H9 (cell line): ENCODE results near the gene GLCE. TPM values are rescaled to one million over a fixed set of nuclear protein-coding genes. Genes with fewer than 3 reads are reported as not detected.

Experiments used
- DNase-seq: peaks from one replicate; pipeline ENCODE4 v3.0.0-alpha.2; 2017
- H2AFZ ChIP-seq: one replicate; pipeline ENCODE4 v1.6.1; 2013; ENCODE audit warnings: mild to moderate bottlenecking, low read length, control low read depth, moderate library complexity
- H2AK5ac ChIP-seq: 2 replicates; pipeline ENCODE4 v1.6.1; 2013; ENCODE audit warnings: low read length, control low read depth, mixed read lengths; ENCODE audit not compliant: insufficient read length
- H2BK120ac ChIP-seq: one replicate; pipeline ENCODE4 v1.6.1; 2013; ENCODE audit warnings: low read depth, mild to moderate bottlenecking, low read length, control low read depth, inconsistent platforms; ENCODE audit not compliant: poor library complexity, severe bottlenecking
- H2BK12ac ChIP-seq: 2 replicates; pipeline ENCODE4 v1.6.1; 2013; ENCODE audit warnings: low read length, control low read depth, mixed read lengths, low read depth; ENCODE audit not compliant: insufficient read length
- H2BK15ac ChIP-seq: 2 replicates; pipeline ENCODE4 v1.6.1; 2013; ENCODE audit warnings: low read depth, low read length, control low read depth
- H2BK20ac ChIP-seq: one replicate; pipeline ENCODE4 v1.6.1; 2013; ENCODE audit warnings: low read depth, mild to moderate bottlenecking, low read length, control low read depth, inconsistent platforms; ENCODE audit not compliant: poor library complexity, severe bottlenecking
- H2BK5ac ChIP-seq: 2 replicates; pipeline ENCODE4 v1.6.1; 2013; ENCODE audit warnings: low read length, control low read depth, mixed read lengths; ENCODE audit not compliant: insufficient read length
- H3K14ac ChIP-seq: 2 replicates; pipeline ENCODE4 v1.6.1; 2013; ENCODE audit warnings: low read length, control low read depth; ENCODE audit not compliant: insufficient read depth
- H3K18ac ChIP-seq: 2 replicates; pipeline ENCODE4 v1.6.1; 2013; ENCODE audit warnings: low read depth, mild to moderate bottlenecking, mixed read lengths, low read length, control low read depth; ENCODE audit not compliant: insufficient read length
- H3K23ac ChIP-seq: 2 replicates; pipeline ENCODE4 v1.6.1; 2013; ENCODE audit warnings: low read length, control low read depth, mixed read lengths, low read depth; ENCODE audit not compliant: insufficient read length
- H3K23me2 ChIP-seq: 2 replicates; pipeline ENCODE4 v1.6.1; 2013; ENCODE audit warnings: low read depth, mild to moderate bottlenecking, mixed read lengths, low read length, control low read depth; ENCODE audit not compliant: insufficient read length, poor library complexity, severe bottlenecking
- H3K27ac ChIP-seq: 2 replicates; pipeline ENCODE4 v1.5.1; 2013; ENCODE audit warnings: low read length, control low read depth, mixed read lengths, low read depth; ENCODE audit not compliant: insufficient read length
- H3K27me3 ChIP-seq: 2 replicates; pipeline ENCODE4 v1.6.1; 2013; ENCODE audit warnings: low read length, control low read depth, inconsistent platforms; ENCODE audit not compliant: insufficient read depth
- H3K4ac ChIP-seq: 2 replicates; pipeline ENCODE4 v1.6.1; 2013; ENCODE audit warnings: low read depth, mild to moderate bottlenecking, control low read depth, inconsistent platforms, low read length, moderate library complexity
- H3K4me1 ChIP-seq: 2 replicates; pipeline ENCODE4 v1.6.1; 2013; ENCODE audit warnings: low read length, control low read depth, inconsistent platforms; ENCODE audit not compliant: insufficient read depth
- H3K4me2 ChIP-seq: 2 replicates; pipeline ENCODE4 v1.6.1; 2013; ENCODE audit warnings: low read length, control low read depth, mixed read lengths; ENCODE audit not compliant: insufficient read length, insufficient read depth
- H3K56ac ChIP-seq: 2 replicates; pipeline ENCODE4 v1.6.1; 2013; ENCODE audit warnings: low read depth, mild to moderate bottlenecking, mixed read lengths, low read length, control low read depth; ENCODE audit not compliant: insufficient read length
- H3K79me1 ChIP-seq: 2 replicates; pipeline ENCODE4 v1.6.1; 2013; ENCODE audit warnings: low read depth, mild to moderate bottlenecking, moderate library complexity, low read length, control low read depth, inconsistent platforms; ENCODE audit not compliant: insufficient read depth, poor library complexity, severe bottlenecking
- H3K79me2 ChIP-seq: 2 replicates; pipeline ENCODE4 v1.6.1; 2013; ENCODE audit warnings: low read length, control low read depth, inconsistent platforms; ENCODE audit not compliant: insufficient read depth
- H3K9ac ChIP-seq: 2 replicates; pipeline ENCODE4 v1.6.1; 2013; ENCODE audit warnings: low read length, control low read depth, mixed read lengths; ENCODE audit not compliant: insufficient read length; ENCODE audit errors: extremely low read depth
- H3K9me3 ChIP-seq: one replicate; pipeline ENCODE4 v1.6.1; 2013; ENCODE audit warnings: low read depth, low read length, inconsistent platforms; ENCODE audit not compliant: control insufficient read depth
- H3T11ph ChIP-seq: one replicate; pipeline ENCODE4 v1.6.1; 2013; ENCODE audit warnings: mild to moderate bottlenecking, low read length, control low read depth, inconsistent platforms
- H4K20me1 ChIP-seq: one replicate; pipeline ENCODE4 v1.6.1; 2013; ENCODE audit not compliant: control insufficient read depth, insufficient read length, insufficient read depth
- H4K5ac ChIP-seq: 2 replicates; pipeline ENCODE4 v1.6.1; 2013; ENCODE audit warnings: low read depth, mild to moderate bottlenecking, mixed read lengths, low read length, control low read depth; ENCODE audit not compliant: insufficient read length
- H4K8ac ChIP-seq: replicated peaks from 2 replicates; pipeline ENCODE4 v1.6.1; 2013; ENCODE audit warnings: low read length, control low read depth, mixed read lengths, low read depth; ENCODE audit not compliant: insufficient read length
- H4K91ac ChIP-seq: 2 replicates; pipeline ENCODE4 v1.6.1; 2013; ENCODE audit warnings: low read depth, mild to moderate bottlenecking, moderate library complexity, mixed read lengths, low read length, control low read depth; ENCODE audit not compliant: insufficient read length
- H3K27ac Mint-ChIP-seq, 3 experiments: 2 replicates in 2 of 3; 3 replicates in 1 of 3; pipeline ENCODE4 v1.8.0; 2020 to 2021; ENCODE audit warnings: mixed read lengths in 3 of 3, mild to moderate bottlenecking in 1 of 3, moderate library complexity in 1 of 3
- H3K27me3 Mint-ChIP-seq: 2 replicates; pipeline ENCODE4 v1.8.0; 2021; ENCODE audit warnings: low read depth, mild to moderate bottlenecking, moderate library complexity, mixed read lengths
- H3K36me3 Mint-ChIP-seq, 3 experiments: 2 replicates in 2 of 3; 3 replicates in 1 of 3; pipeline ENCODE4 v1.8.0; 2020 to 2021; ENCODE audit warnings: low read depth in 3 of 3, mixed read lengths in 3 of 3; ENCODE audit not compliant: insufficient read depth in 1 of 3
- H3K4me1 Mint-ChIP-seq, 2 experiments: 2 replicates each; pipeline ENCODE4 v1.8.0; 2020; ENCODE audit warnings: mixed read lengths in 2 of 2
- H3K4me3 Mint-ChIP-seq, 2 experiments: 2 replicates in 1 of 2; 3 replicates in 1 of 2; pipeline ENCODE4 v1.8.0; 2020 to 2021; ENCODE audit warnings: mild to moderate bottlenecking in 2 of 2, mixed read lengths in 2 of 2, moderate library complexity in 1 of 2
- H3K9me3 Mint-ChIP-seq, 2 experiments: 2 replicates in 1 of 2; 3 replicates in 1 of 2; pipeline ENCODE4 v1.8.0; 2020; ENCODE audit warnings: mild to moderate bottlenecking in 2 of 2, mixed read lengths in 2 of 2, moderate library complexity in 1 of 2
- CTCF ChIP-seq: fragments of 200-600 bp; sonication (generic); conservative IDR thresholded peaks from 3 replicates; pipeline ENCODE4 v1.8.0; 2021; ENCODE audit warnings: antibody characterized with exemption, mild to moderate bottlenecking
- WGBS: extraction: QIAGEN DNeasy Blood & Tissue Kit; methylation state at CpG from one replicate; pipeline ENCODE4 v1.1.7; 2013; ENCODE audit warnings: missing lambda C conversion rate, low lambda C conversion rate, mixed read lengths; ENCODE audit not compliant: insufficient read length; ENCODE audit errors: extremely low coverage; 5-methylcytosine and 5-hydroxymethylcytosine counted together
- total RNA-seq: library from RNA; stranded (reverse); gene quantifications from 2 replicates; pipeline ENCODE4 v1.2.1, GENCODE V29; 2021

GLCE gene
- total RNA-seq, 1 experiment from 2014 or later: 12.2 TPM

- Histone ChIP-seq H2BK15ac (no peak overlapping the region), H3K18ac (no peak overlapping the region), H3K4me2 (no peak overlapping the region), H2BK5ac (no peak overlapping the region), H4K5ac (no peak overlapping the region), H3K14ac (no peak overlapping the region), H3K4me1 (no peaks in the 10 kb centered on the region; the same call in 1 of the 2 replicates), H3K27ac (no peak overlapping the region), H4K8ac (no peak overlapping the region), H3K56ac (no peak overlapping the region), H3K9ac (no peak overlapping the region), H4K20me1 (no peaks in the 10 kb centered on the region), H3K79me1 (no peaks in the 10 kb centered on the region), H2AFZ (no peak overlapping the region), H2BK20ac (no peak overlapping the region), H2BK12ac (no peak overlapping the region), H3T11ph (no peak overlapping the region), H2BK120ac (no peak overlapping the region), H3K4ac (no peak overlapping the region), H2AK5ac (no peak overlapping the region), H3K9me3 (no peaks in the 10 kb centered on the region), H4K91ac (no peak overlapping the region), H3K27me3 (no peaks in the 10 kb centered on the region), H3K23ac (no peak overlapping the region), H3K79me2 (no peaks in the 10 kb centered on the region), H3K23me2 (peaks cover 2% of the 10 kb centered on the region)
- Mint-ChIP-seq H3K36me3 (no peaks in the 10 kb centered on the region), H3K27ac (no peak overlapping the region; a peak in 1 of 7 replicates), H3K4me1 (peaks cover 9 to 12% of the 10 kb centered on the region in 2 experiments; a peak in 3 of 4 replicates), H3K9me3 (no peaks in the 10 kb centered on the region), H3K27me3 (peaks cover under 1% of the 10 kb centered on the region; the same call in 1 of the 2 replicates), H3K4me3 (no peak overlapping the region)
- TF ChIP-seq CTCF: no peak
- no CpG with 5 or more reads among the region's 11 CpGs for WGBS
- DNase-seq: no peak
These were observed 128.3 kb downstream of the GLCE start for GRCh38 chr15:69288531-69289341.
